ENCODE measurements around the gene SDC4.
"Not testable (repeated sequence)": the region's sequence is repeated elsewhere in the genome, so short reads cannot be mapped to it uniquely, and the experiment has no call there.

The SDC4 gene

DNA sequence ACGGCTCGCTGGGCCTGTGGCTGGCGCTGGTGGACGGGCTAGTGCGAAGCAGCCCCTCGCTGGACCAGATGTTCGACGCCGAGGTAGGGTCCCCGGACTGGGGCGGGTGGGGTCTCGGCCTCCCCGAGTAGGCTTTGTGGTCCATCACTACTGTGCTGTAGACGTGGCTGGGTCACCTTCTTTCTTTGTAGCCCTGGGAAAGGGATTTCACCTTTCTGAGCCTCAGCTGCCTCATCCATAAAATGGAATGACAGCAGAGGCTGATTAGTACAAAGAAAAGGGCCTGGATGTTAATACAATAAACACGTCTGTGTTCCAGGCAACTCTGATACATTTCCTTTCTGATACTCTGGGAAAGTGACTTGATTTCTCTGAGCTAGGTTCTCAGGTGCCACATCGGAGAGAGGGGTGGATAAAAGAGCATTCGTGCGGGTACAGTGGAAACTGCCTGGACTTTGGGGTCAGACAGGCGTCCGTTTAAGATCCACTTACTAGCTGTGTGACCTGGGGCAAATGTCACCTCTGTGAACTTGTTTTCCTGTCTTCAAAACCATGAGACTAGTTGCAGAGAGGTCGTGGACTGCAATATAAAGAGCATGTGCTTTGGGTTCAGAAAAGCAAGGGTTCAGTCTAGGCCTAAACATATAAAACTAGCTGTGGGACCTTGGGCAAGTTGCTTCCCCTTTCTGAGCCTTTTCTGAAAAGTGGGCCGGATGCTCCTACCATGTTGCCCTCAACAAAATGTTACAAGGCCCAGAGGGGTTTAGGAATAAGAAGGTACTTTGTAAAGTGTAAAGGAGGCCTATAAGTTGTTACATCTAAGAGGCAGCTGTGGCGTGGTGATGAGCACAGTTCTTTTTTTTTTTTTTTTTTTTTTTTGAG, 15.6 kb upstream of the SDC4 start:
- DNase-seq (ENCODE audit: low spot score): no peak

DNA sequence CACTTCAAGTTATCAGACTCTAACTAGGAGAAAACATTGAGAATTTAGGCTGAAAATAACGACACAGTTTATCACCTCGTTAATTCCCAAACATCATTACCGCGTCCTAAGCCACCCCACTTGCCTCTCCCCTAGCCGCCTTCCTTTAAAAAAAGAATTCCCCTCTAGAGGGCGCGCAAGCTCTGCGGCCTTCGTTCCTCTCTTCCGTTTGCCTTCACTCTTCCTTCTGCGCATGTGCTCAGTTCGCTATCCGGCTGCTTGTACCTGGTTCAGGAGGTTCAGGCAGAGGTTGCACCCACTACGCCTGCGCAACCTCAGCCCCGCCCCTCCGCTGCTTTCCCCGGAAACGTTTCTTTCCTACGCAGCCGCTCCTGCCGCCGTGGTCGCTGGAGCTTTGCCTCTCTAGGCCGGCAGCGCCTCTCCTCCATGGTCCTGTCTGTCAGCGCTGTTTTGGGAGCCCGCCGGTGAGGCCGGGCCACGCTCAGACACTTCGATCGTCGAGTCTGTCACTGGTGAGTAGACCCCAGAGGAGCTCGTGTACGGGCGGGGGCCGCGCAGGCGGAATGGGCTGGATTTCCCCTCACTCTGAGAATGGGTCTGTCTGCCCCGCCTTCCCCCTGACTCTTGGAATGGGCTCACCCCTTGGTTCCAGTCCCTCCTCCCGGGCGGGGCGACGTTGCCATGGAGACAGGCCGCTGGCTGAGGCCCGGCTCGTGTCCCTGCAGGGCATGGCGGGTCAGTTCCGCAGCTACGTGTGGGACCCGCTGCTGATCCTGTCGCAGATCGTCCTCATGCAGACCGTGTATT, 14.8 kb upstream of the SDC4 start, which contains the start of gene SYS1:
SYS1 (plus strand) TSS at position 353 of the 807 bp plus-strand sequence; CDS start at position 729, 376 bp downstream.
- DNase-seq (ENCODE audit: low spot score): peak; percentile 92

DNA sequence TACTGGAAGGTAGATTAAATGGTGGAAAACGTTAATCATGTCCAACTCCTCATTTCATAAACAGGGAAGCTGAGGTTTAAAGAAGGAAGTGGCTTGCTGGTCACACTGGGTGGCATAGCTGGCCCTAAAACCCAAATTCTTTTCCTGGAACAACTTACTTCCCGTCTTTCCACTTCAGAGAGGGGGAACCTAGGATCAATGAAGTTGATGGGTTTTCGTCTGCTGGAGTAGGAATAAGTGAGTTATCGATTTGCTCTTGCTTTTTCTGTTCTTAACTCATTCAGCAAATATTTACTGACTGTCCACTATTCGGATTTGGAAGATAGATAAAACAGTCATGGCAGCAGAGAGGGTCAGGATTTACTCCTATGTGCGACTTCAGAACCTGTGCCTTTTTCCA, 13.6 kb upstream of the SDC4 start:
- no peak for DNase-seq (ENCODE audit: low spot score)

DNA sequence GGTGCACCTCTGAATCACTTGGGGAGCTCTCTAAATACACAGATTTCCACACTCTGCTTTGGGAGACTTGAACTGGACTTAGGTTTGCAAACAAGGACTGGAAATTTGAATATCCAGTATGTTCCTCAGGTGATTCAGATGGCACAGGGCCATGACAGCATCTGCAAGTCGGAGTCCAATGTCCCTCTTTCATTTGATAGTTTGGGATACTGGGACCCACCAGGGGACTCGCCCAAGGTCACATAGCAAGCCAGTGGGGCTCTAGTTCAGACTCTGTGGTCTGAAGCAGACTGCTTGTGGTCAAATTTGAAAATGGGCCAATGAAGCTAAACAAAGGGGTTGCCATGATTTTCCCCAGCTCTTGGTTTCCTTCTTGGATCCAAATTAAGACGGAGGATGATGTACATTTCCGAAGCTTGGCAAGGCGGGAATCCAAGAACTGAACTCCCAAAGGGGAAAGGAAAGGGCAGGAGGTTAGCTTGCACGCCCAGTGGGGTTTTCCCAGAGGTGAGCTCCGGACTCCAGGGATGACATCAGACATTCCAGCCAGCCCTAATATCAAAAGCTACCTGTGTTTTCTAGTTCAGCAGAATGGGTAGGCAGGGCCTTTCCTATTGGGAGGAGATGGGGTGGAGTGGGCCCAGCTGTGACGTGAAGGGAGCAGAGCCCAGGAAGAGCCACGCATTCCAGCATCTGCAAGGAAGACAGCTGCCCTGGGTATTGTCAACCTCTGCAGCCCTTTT, 11.4 kb upstream of the SDC4 start:
- DNase-seq (ENCODE audit: low spot score): peak; percentile 33

DNA sequence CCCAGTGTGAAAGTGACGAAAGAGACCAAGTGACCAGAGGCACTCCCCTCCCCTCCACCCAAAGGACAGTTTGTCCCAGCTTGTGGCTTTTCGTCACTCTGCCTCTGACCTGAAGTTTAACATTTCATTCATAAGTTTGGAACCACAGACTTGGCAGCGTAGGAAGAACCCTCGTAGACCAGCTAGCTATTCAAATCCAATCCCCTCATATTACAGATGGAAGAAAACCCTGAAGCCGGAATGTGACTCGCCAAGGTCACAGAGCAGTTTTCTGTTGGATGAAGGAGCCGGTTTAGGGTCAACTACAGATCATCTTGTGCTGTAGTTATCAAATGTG, 10.8 kb upstream of the SDC4 start:
- no peak for DNase-seq (ENCODE audit: low spot score)

DNA sequence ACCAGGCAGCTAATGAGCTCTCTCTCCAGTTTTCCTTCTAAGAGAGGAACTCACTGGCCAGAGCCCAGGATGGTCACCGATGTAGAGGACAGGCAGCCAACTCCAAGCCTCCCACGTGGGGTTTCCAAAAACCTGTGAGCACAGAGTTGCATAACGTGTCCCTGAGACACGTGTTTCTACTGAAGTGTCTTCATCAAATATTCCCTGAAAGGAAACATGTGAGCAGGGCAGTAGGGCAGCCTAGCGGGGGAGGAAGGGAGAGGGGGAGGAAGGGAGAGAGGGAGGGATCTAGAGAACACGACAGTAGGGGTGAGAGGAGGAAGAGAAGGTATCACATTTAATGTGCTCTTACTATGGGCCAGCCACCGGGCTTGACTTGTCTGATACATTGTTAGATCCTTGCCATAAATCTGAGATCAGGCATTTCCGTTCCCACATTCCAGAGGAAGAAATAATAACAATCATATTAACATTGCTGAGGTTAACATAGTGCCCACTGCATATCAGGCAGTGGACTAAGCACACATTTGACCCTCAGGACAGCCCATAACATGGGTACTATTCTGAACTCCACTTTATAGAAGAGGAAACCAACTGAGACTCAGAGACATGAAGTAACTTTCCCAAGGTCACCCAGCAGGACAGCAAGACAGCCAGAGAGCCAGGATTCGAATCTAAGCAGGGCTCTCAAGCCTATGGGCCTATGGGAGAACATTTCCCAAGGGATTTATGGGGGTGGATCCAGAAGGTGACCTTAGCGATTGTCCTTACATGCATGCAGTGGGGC, 10.3 kb upstream of the SDC4 start:
- no peak for DNase-seq (ENCODE audit: low spot score)

DNA sequence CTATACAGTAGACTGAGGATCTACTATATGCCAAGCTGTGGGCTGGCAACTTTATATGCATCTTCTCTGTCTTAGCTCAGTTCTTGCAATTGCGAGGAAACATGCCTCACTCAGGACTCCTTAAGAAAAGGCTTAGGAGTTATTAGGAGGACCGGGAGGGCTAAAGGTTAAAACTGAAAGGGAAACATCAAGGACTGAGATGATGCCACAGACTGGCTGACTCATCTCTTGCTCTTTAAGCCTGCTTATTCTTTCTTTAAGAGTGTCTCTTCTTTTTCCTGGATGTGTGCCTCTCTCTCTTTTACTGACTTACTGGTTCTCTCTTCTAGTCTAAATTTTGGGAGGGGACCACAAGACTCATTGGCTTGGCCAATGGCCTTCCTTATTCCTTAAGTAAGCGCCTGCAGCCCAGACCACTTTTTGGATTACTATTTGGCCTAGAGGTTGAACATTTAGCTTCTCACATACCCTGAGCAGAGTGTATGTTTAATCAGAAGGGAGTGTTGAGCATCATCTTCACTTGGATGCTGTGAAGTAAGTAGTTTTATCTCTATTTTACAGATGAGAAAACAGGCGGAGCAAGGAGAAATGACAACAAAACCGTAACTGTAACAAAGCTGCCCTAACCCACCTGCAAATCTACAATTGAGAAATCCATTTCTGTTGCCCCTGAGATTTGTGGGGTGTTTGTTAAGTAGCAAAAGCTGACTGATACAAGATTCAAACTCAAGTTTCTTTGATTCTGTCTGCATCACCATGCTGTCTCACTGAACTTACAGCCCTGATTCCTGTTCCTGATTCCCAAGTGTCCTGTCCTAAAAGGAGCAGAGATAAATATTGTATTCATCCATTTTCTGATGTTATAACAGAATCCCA, 7.2 kb upstream of the SDC4 start:
- no peak for DNase-seq (ENCODE audit: low spot score)

DNA sequence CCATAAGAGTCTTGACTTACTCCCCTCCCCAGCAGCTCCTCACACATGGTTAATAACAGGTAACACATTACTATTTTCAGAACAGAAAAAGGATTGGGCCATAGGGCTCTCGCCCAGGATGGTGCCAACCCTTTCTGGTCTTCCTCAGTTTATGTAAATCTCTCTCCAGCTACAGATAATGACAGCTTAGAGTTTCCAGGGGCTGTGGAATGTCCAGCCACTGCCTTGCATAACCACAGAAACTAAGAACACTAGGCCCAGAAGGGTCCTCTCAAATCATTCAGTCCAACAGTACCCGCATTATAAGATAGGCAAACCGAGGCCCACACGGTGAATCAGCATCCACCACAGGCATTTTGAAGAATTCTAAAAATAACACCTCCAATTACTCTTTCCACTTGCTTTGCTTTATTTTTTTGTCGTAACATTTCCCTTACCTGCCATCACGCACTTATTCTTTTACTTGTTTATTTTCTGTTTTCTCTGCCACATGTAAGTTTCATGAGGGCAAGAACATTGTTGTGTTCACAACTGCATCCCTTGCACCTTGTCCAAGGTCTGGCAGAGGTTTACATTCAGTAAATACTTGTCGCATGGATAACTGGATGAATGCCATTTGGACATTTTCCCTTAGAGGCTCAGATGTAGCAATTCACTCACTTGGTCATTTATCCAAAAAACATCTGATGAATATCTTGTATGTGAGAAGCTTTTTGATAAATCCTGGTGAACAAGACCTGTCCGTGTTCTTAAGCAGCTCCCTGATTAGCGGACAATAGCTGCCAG, 6.4 kb upstream of the SDC4 start:
- no peak for DNase-seq (ENCODE audit: low spot score)

DNA sequence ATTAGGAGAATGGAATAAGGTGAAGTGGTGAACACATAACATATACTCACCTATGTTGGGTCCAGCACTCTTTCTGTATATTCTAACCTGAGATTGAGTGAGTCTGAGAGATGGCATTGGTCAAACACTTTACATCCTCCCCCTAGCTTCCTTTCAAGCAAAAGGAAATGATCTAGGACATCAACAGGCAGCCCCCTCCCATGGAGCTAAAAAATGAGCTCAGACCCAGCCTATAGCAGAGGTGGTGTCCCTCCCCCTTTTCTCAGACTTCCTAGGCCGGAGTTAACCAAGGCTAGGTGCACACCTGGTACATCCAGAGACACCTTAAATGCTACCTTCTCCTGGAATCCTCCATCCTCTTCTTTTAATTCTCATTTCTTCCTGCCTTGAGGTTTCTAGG, 5.5 kb upstream of the SDC4 start:
- no peak for DNase-seq (ENCODE audit: low spot score)

DNA sequence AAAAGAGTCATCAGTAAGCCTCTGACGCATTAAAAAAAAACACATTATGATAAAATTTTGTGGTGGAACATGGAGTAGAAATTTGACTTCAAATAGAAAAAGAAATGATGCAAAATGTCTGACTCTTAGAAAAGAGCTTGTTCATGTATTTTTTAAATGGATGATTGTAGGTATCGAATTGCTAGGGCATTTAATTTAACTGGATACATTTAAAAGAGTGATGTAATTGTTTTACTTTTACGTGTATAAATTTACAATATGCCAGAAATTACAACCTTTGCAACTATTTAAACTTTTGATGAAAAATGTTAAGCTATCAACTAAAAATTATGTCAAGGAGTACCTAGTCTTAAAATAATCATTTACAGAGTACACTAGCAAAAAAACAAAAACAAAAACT, 4.5 kb upstream of the SDC4 start:
- DNase-seq (ENCODE audit: low spot score): no peak

DNA sequence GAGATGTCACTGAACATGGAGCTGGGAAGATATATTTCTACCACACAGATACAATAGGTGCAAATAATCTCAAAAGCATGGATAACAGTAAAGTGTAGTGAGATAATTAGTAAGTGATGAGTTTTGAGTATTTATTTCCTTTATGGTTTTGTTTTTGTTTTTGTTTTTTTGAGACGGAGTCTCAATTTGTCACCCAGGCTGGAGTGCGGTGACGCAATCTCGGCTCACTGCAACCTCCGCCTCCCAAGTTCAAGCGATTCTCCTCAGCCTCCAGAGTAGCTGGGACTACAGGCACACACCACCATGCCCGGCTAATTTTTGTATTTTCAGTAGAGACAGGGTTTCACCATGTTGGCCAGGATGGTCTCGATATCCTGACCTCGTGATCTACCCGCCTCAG, 2.6 kb upstream of the SDC4 start:
- not testable (repeated sequence) for DNase-seq (ENCODE audit: low spot score)

DNA sequence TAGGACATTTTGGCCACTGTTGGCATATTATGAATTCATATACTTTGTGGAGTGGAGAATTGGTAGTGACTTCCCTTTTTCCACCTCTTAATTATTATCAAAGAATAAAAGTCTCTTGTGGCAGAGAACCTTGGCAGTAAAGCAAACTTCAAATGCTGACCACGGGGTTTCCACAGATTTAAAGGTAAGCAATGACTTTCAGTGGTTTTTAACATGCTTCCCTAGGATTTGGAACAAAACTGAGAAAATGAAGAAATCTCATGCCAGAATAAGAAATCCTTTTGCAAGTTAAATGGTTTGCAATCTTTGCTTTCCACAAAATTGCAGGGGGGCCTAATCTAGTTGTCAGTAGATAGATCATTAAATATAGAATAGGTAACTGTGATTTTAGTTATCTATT, 2.0 kb upstream of the SDC4 start:
- no peak for DNase-seq (ENCODE audit: low spot score)

DNA sequence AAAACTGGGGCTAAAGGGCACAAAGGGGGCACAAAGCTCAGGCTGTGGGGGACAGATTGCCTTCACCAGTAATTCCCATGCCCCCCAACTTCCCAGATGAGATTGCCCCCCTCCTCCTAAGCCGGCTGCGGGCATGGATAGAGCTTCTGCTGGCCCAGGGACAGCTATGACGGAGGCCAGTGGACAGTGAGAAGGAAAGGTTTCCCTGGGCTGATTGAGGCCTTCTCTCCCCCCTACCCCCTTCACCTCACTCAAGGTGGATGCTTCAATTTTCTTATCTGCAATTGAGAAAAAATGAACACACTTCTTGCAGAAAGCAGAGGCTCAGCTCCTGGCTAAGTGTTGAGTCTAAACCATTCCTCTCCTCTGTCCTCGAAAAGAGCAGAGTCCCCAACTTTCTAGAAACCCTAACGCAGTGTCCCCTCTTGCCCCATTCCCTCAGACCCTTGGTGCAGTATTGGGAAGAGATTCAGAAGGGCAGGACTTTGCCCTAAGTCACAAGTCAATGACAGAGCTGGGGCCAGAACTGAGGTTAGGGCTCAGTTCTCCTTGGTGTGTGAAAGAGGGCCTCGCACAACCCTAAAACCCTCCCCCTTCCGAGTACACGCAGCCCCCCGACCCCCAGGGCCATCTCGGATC, 808 bp downstream of the SDC4 start:
- peak; percentile 33 for DNase-seq (ENCODE audit: low spot score)

DNA sequence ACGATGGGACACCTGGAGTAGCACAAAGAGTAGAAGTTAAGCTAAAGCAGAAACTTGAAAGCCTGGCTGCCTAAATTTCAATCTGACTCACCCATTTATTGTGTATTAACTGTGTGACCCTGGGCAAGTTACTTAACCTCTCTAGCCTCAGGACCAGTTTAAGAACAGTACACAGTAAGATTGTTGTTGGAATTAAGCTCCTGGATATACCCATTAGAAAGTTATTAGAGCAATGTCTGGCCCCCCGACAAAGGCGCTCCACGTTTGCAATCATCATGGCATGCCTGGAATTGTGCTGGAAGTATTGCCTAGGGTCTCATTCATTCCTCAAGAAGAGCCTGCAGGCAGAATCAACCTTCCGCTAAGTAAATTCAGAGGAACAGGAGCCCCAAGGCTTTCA, 1.4 kb downstream of the SDC4 start:
- DNase-seq (ENCODE audit: low spot score): no peak

DNA sequence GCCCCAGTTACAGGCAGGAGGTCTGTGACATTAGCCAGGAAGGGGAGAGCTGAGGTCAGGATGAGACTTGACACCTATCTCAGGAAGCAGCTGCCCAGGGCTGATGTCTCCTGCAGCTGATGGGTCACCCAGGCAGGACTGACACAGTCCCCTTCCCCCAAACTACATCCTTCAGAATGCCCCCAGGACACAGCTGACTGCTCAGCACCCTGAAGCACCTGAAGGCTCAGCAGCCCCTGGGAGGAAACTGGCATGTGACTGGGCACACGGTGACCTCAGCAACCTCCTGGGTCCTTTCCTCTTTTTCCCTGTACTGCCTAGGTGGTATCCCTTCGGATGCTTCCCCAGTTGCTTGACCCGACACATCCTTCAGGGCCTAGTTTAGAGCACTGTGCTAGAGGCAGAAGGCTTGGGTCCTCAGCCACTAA, 1.9 kb downstream of the SDC4 start:
- DNase-seq (ENCODE audit: low spot score): no peak

DNA sequence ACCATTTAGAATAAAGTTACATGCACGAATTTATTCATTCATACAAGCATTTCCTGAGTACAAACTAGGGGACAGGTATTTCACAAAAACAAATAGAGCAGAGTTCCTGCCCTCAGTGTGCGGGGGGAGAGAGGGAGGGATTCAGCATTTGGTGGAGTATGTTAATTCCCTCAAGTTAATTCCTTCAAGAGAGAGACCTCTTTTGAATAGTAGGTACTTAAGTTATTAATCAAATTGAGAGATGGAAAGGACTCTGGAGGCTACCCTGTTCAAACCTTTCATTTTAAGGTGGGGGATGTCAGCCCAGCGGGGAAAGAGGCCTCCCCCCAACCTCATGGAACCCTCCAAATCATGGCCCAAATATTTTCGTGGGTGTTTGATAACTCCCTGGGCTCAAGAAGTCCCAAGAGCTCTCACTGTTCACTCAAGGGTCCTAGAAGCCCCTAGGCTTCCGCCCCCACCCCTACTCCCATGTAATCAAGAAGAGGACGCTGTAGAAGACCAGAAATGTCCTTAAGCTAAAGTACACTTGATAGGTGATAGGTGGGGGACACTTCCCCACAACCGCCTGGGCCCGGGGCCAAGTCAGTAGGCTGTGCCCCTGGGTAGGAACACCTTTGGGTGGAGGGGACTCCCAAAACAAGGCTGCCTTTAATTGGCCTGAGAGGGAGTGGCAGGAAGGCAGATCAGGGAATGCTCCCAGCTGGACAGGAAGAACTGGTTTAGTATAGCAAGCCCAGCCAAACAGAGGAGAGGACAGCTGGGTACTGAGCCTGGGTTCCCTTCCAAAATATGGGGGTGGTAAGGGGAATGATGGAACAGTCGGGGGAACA, 2.9 kb downstream of the SDC4 start:
- no peak for DNase-seq (ENCODE audit: low spot score)

DNA sequence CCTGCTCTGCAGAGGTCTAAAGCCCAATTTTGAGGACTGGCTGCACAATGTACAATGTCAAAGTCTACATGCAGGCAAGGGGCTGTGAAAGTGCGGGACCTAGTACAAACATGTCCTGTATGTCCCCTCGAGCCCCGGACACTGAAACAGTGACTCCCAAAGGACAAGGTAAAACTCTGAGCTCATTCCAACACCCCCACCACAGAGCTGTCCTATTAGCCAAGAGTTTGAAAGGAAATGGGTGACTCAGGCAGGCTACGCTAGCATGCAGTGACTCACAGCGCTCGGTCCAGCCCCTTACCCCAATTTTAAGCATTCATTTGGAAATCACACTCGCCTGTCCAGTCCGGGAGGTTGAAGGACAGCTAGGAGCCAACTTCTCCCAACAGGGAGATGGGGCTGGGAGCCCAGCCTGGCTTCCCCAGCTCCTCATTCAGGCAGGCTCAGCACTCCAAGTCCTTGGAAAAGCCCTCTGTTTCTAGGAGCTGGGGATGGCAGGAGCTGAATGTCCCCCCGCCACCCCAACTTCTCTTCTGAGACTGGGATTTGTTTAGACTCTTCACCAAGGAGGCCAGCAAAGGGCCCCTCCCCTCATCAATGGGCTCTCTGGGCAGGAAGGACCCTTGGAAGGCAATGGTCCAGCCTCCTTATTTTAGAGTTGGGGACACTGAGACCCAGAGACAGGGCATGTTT, 3.9 kb downstream of the SDC4 start:
- peak; percentile 46 for DNase-seq (ENCODE audit: low spot score)

All from HuH-7.5 (cell line).